ENCODE measurements around the gene ZBTB7C. TPM values are rescaled to one million over a fixed set of nuclear protein-coding genes. Genes with fewer than 3 reads are reported as not detected.
A peak's percentile ranks its signal among the peaks of the same experiment; 100 is the strongest.

The ZBTB7C gene
- polyA plus RNA-seq, 1 donor, result 1.7 TPM

- no peaks in the 10 kb centered on the region for H3K4me1 ChIP-seq (ENCODE audit: control insufficient read depth, insufficient read depth, low read length)
- H3K4me3 ChIP-seq (ENCODE audit: low read length), result no peak overlapping the region
- no peak overlapping the region for H3K27ac ChIP-seq (ENCODE audit: low read length)
- H3K36me3 ChIP-seq (ENCODE audit: control insufficient read depth, insufficient read depth, low read length), result no peaks in the 10 kb centered on the region
- peaks cover 35% of the 10 kb centered on the region for H3K27me3 ChIP-seq (ENCODE audit: control insufficient read depth, insufficient read depth, low read length)
- WGBS (ENCODE audit: insufficient coverage, low lambda C conversion rate), result no CpG with 5 or more reads among the region's 2 CpGs
- DNase-seq, result no peak
- H3K9me3 ChIP-seq (ENCODE audit: control insufficient read depth, low read depth, low read length), result no peaks in the 10 kb centered on the region
Measured at GRCh38 chr18:48017635-48018034, 391.5 kb downstream of the ZBTB7C start.

GRCh38 chr18:48013162-48013561 lies 396.0 kb downstream of the ZBTB7C start:
- Histone ChIP-seq H3K27me3 (ENCODE audit: control insufficient read depth, insufficient read depth, low read length) (peaks cover 18% of the 10 kb centered on the region), H3K4me3 (ENCODE audit: low read length) (no peak overlapping the region), H3K4me1 (ENCODE audit: control insufficient read depth, insufficient read depth, low read length) (no peaks in the 10 kb centered on the region), H3K36me3 (ENCODE audit: control insufficient read depth, insufficient read depth, low read length) (no peaks in the 10 kb centered on the region), H3K9me3 (ENCODE audit: control insufficient read depth, low read depth, low read length) (no peaks in the 10 kb centered on the region), H3K27ac (ENCODE audit: low read length) (no peak overlapping the region)
- DNase-seq, result no peak
- 31% methylated on average over 2 of the region's 4 CpGs for WGBS (ENCODE audit: insufficient coverage, low lambda C conversion rate)

GRCh38 chr18:48011926-48012465 lies 397.2 kb downstream of the ZBTB7C start:
- Histone ChIP-seq H3K4me3 (ENCODE audit: low read length) (no peak overlapping the region), H3K9me3 (ENCODE audit: control insufficient read depth, low read depth, low read length) (no peaks in the 10 kb centered on the region), H3K27ac (ENCODE audit: low read length) (no peak overlapping the region), H3K4me1 (ENCODE audit: control insufficient read depth, insufficient read depth, low read length) (no peaks in the 10 kb centered on the region), H3K27me3 (ENCODE audit: control insufficient read depth, insufficient read depth, low read length) (peaks cover 14% of the 10 kb centered on the region), H3K36me3 (ENCODE audit: control insufficient read depth, insufficient read depth, low read length) (no peaks in the 10 kb centered on the region)
- no peak for DNase-seq
- no CpG with 5 or more reads among the region's 6 CpGs for WGBS (ENCODE audit: insufficient coverage, low lambda C conversion rate)

DNA sequence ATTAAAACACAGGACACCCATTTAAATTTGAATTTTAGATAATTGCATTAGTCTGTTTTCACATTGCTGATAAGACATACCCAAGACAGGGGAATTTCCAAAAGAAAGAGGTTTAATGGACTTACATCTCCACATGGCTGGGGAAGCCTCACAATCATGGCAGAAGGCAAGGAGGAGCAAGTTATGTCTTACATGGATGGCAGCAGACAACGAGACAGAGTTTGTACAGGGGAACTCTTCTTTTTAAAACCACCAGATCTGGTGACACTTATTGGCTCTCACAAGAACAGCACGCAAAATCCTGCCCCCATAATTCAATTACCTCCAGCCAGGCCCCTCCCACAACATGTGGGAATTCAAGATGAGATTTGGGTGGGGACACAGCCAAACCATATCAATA lies 398.9 kb downstream of the ZBTB7C start:
- H3K27ac ChIP-seq (ENCODE audit: low read length), result no peak overlapping the region
- WGBS (ENCODE audit: insufficient coverage, low lambda C conversion rate), result no CpG with 5 or more reads among the region's 2 CpGs

DNA sequence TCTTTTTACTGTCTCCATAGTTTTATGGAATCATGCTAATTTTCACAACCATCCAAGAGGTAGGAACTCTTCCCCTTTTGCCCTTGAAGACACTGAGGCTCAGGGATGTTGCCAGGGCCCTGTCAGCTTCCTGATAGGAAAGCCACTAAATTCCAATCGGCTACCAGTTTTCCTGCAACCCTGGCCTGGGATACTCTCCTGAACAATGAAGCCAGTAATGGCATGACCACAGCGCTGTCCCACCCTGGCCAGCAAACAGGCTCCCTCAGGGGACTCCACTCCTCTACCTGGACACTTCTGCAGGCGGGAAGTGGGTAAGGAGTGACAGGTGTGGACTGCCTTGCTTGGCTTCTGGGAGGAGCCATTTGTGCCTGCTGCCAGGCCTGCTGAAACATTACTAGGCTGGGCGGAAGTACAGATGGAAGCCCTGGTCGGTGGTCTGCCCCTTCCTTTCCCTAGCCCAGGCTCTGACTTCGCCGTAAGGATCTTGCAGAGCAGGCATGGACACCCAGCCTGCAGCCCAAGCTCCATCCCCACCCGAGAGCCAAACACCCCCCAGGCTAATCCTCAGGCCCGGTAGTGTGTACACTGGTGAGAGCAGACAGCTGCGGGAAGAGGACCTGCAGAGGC lies 400.0 kb downstream of the ZBTB7C start:
- H3K4me3 ChIP-seq (ENCODE audit: low read length), result no peak overlapping the region
- no peaks in the 10 kb centered on the region for H3K9me3 ChIP-seq (ENCODE audit: control insufficient read depth, low read depth, low read length)
- H3K27ac ChIP-seq (ENCODE audit: low read length), result no peak overlapping the region
- H3K4me1 ChIP-seq (ENCODE audit: control insufficient read depth, insufficient read depth, low read length), result no peaks in the 10 kb centered on the region
- peaks cover 10% of the 10 kb centered on the region for H3K27me3 ChIP-seq (ENCODE audit: control insufficient read depth, insufficient read depth, low read length)
- H3K36me3 ChIP-seq (ENCODE audit: control insufficient read depth, insufficient read depth, low read length), result no peaks in the 10 kb centered on the region
- no peak for DNase-seq
- no CpG with 5 or more reads among the region's 10 CpGs for WGBS (ENCODE audit: insufficient coverage, low lambda C conversion rate)

More for the DNA sequence above, 398.9 kb downstream of the ZBTB7C start:
- H3K9me3 ChIP-seq (ENCODE audit: control insufficient read depth, low read depth, low read length), result no peaks in the 10 kb centered on the region
- no peaks in the 10 kb centered on the region for H3K4me1 ChIP-seq (ENCODE audit: control insufficient read depth, insufficient read depth, low read length)
- H3K4me3 ChIP-seq (ENCODE audit: low read length), result no peak overlapping the region
- H3K27me3 ChIP-seq (ENCODE audit: control insufficient read depth, insufficient read depth, low read length), result peaks cover 10% of the 10 kb centered on the region
- no peak for DNase-seq
- H3K36me3 ChIP-seq (ENCODE audit: control insufficient read depth, insufficient read depth, low read length), result no peaks in the 10 kb centered on the region

- no CpG with 5 or more reads among the region's 68 CpGs for WGBS (ENCODE audit: insufficient coverage, low lambda C conversion rate)
- no peaks in the 10 kb centered on the region for H3K4me1 ChIP-seq (ENCODE audit: control insufficient read depth, insufficient read depth, low read length)
- no peak overlapping the region for H3K27ac ChIP-seq (ENCODE audit: low read length)
- H3K36me3 ChIP-seq (ENCODE audit: control insufficient read depth, insufficient read depth, low read length), result no peaks in the 10 kb centered on the region
- peak; percentile 21 to 62 for DNase-seq
- H3K27me3 ChIP-seq (ENCODE audit: control insufficient read depth, insufficient read depth, low read length), result peaks cover 10% of the 10 kb centered on the region
- no peaks in the 10 kb centered on the region for H3K9me3 ChIP-seq (ENCODE audit: control insufficient read depth, low read depth, low read length)
- peak overlapping the region; percentile 40 for H3K4me3 ChIP-seq (ENCODE audit: low read length)
Measured at GRCh38 chr18:48007955-48008701, 401.1 kb downstream of the ZBTB7C start.

DNA sequence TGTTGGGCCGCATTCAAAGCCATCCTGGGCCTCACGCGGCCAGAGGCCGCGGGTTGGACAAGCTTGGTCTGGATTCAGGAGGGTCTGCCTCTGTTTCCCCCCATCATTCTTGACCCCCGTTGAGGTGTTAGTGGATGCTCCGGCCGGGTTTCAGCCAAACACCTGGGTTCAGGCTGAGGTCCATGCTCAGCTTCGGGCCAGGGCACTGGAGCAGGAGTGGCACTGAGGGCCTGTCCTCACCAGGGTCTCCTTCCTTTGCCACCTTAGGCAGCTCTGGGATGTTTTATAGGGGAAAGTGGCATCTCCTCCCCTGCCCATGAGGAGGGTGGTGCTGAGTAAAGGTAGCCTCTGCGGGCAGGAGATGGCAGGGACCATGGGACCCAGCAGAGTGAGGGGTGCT lies 401.8 kb downstream of the ZBTB7C start:
- Histone ChIP-seq H3K27me3 (ENCODE audit: control insufficient read depth, insufficient read depth, low read length) (peaks cover 10% of the 10 kb centered on the region), H3K36me3 (ENCODE audit: control insufficient read depth, insufficient read depth, low read length) (no peaks in the 10 kb centered on the region), H3K27ac (ENCODE audit: low read length) (no peak overlapping the region), H3K9me3 (ENCODE audit: control insufficient read depth, low read depth, low read length) (no peaks in the 10 kb centered on the region), H3K4me3 (ENCODE audit: low read length) (no peak overlapping the region), H3K4me1 (ENCODE audit: control insufficient read depth, insufficient read depth, low read length) (no peaks in the 10 kb centered on the region)
- WGBS (ENCODE audit: insufficient coverage, low lambda C conversion rate), result 100% methylated on average over 2 of the region's 10 CpGs
- no peak for DNase-seq

GRCh38 chr18:48006415-48007175 lies 402.6 kb downstream of the ZBTB7C start:
- Histone ChIP-seq H3K27ac (ENCODE audit: low read length) (no peak overlapping the region), H3K27me3 (ENCODE audit: control insufficient read depth, insufficient read depth, low read length) (peaks cover 4% of the 10 kb centered on the region), H3K36me3 (ENCODE audit: control insufficient read depth, insufficient read depth, low read length) (no peaks in the 10 kb centered on the region), H3K4me1 (ENCODE audit: control insufficient read depth, insufficient read depth, low read length) (no peaks in the 10 kb centered on the region), H3K9me3 (ENCODE audit: control insufficient read depth, low read depth, low read length) (no peaks in the 10 kb centered on the region), H3K4me3 (ENCODE audit: low read length) (no peak overlapping the region)
- WGBS (ENCODE audit: insufficient coverage, low lambda C conversion rate), result no CpG with 5 or more reads among the region's 12 CpGs
- DNase-seq, result no peak

DNA sequence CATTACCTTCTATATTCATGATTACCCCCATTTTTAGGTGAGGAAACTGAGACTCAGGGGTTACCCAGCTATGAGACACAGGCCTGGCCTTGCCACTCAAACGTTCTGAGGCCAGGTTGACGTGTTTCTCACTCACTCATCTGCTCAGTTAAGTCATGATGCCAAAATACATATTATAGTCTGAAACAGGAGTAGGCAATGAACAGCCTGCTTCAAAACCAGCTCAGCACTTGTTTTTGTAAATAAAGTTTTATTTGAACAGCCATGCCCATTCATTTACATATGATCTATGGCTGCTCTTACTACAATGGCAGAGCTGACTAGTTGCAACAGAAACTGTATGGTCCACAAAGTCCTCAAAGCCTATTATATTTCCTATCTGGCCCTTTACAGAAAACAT lies 404.6 kb downstream of the ZBTB7C start:
- Histone ChIP-seq H3K27me3 (ENCODE audit: control insufficient read depth, insufficient read depth, low read length) (peaks cover 4% of the 10 kb centered on the region), H3K36me3 (ENCODE audit: control insufficient read depth, insufficient read depth, low read length) (no peaks in the 10 kb centered on the region), H3K9me3 (ENCODE audit: control insufficient read depth, low read depth, low read length) (no peaks in the 10 kb centered on the region), H3K27ac (ENCODE audit: low read length) (no peak overlapping the region), H3K4me3 (ENCODE audit: low read length) (no peak overlapping the region), H3K4me1 (ENCODE audit: control insufficient read depth, insufficient read depth, low read length) (no peaks in the 10 kb centered on the region)
- DNase-seq, result no peak
- WGBS (ENCODE audit: insufficient coverage, low lambda C conversion rate), result no CpG with 5 or more reads among the region's 2 CpGs

Measured in large intestine (tissue), 3 donors.